Kidney tubule cell (primary cell): ENCODE data around the gene GET3.
A peak's percentile ranks its signal among the peaks of the same experiment; 100 is the strongest.
"Not testable (repeated sequence)": the region's sequence is repeated elsewhere in the genome, so short reads cannot be mapped to it uniquely, and the experiment has no call there.

Experiments
- DNase-seq: peaks from one replicate; pipeline ENCODE4 v3.0.0-alpha.2; 2018; ENCODE audit warnings: low spot score

GET3 gene

DNA sequence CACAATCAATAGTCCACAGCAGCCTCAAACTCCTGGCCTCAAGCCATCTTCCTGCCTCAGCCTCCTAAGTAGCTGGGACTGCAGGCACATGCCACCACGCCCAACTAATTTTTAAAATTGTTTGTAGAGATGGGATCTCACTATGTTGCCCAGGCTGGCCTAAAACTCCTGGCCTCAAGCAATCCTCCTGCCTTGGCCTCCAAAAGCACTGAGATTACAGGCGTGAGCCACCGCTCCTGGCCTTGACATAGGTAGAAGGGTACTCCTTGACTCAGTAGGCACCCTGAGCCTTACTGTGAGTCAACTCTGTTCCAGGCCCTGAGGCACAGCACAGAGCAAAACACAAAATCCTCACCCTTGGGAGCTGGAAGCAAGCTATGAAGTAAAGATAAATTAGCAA lies 21.4 kb upstream of the GET3 start:
- DNase-seq = no peak

DNA sequence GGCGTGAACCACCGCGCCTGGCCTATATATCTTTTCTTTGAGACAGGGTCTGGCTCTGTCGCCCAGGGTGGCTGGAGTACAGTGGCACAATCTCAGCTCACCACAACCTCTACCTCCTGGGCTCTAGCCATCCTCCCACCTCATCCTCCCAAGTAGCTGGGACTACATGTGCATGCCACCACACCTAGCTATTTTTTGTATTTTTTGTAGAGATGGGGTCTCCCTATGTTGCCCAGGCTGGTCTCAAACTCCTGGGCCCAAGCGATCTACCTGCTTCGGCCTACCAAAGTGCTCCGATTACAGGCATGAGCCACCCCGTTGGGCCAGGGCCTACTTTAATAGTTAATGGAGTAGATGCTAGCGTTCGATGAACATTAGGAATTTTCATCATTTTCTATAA lies 17.0 kb upstream of the GET3 start:
- DNase-seq = no peak

DNA sequence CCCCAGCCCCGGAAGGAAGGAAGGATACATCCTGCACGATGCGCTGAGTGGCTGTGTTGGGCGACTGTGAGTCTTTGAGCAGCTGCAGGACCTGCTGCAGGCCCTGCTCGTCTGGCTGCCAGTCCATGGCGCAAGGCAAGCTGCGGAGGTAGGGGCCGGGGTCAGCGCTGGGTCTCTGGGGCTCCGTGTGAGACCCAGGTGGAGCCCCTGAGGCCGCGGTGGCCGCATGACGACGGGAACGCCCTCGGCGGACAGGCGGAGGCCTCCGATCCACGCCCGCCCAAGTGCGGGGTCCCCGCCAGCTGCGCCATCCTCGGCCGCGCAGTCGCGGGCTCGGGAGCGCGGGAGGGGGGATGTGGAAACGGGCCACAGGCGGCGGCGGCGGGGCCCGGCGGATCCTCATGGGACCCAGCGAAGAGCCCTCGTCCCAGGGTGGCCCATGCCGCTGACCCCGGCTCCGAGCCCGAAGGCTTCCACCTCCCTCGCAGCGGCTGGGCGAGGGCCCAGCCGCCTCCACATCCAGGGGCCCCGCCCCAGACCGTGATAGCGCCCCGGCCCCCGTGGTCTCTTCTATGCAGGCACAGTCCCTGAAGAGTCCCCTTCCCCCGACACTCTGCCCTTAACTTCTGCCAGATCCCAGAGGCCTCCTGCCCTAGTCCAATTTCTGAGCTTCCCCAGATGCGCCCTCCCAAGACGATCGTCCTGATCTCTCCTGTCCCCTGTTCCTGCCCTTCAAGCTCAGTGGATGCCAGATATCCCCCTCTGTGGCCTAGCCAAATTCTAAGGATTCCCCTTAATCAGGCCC lies 16.2 kb upstream of the GET3 start:
- DNase-seq = peak; percentile 7

DNA sequence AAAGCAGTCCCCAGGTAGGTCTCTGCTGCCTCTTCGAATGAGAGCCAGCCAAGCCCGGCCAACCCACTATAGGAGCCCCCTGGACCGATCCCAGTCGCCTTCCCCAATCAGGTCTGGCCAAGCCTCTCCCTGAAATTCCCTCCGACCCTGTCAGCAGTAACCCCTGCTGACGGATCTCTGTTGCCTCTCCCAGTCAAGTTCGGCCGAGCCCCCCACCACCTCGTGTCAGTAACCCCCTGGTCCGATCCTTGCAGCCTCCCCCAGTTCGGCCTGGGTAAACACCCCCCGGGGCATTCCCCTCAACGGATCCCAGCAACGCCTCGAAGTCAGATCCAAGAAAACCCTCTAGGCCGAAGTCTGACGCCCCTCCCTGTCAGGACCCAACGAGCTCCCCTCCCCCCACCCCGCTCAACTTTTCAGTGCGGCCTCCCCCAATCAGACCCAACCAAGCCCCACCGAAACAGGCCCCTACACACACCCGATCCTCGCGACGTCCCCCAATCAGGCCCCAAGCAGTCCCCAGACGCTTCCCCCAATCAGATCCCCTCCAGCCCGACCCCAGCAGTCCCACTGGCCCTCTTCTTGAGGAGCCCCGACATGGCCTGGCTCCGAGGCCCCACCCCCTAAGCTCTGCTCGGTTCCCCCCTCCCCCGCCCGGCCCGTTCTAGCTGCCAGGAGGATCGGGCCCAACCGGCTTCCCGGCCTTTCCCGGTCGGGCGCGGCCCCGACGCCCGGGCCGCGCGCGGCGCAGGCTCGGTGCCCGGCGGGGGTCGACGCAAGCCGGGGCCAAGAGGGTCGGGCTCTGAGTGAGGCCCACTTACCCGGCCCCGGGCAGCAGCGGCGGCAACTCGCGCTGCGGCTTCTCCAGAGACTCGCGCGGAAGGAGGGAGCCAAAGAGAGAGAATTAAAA lies 15.4 kb upstream of the GET3 start:
- peak; percentile 61 for DNase-seq

DNA sequence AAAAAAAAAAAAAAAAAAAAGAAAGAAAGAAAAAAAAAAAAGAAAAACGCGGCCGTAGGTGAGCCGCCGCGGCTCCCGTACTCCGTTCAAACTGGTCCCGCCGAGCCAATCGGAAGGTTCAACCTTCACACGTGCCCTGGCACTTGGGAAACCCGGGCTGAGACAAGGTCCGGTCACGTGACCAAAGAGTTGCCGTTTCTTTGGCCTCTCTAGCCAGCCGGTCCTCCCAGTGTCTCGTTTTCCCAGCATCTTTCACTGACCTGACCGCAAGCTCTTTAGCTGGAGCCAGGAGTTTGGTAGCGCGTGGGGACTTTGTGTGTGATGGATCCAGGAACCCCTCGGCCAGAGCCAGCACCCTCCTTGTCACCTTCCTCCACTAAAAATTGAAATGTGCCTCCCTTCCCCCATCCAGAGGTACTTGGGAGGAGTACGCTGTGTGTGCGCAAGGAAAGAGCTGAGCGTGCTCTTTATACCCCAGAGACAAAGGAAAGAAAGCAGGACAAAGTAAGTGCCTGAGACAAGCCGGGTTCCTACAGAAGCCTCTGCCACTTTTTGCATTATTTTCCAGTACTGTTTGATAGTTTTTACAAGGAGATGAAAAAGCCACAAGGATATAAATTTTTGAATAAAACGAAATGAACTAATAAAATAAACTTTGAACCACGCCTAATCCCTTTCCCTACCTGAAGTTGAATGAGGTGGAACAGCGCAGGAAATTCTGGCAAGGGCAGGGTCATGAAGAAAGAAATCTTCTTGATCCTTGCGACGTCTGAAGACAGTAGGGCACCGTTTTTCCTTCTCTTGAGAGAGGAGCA lies 14.5 kb upstream of the GET3 start:
- peak; percentile 98 for DNase-seq

DNA sequence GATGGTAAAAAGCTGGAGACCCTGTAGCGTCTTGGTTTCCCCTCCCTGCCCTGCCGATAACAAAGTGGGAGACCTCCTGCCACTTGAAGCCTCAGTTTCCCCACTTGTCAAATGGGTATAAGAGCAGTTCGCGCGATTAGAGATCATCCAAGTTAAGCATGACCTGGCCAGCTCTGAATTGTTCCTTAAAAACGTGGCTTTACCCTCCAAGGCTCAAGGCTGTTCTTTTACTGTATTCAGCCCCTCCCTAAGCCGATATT lies 14.0 kb upstream of the GET3 start:
- no peak for DNase-seq

DNA sequence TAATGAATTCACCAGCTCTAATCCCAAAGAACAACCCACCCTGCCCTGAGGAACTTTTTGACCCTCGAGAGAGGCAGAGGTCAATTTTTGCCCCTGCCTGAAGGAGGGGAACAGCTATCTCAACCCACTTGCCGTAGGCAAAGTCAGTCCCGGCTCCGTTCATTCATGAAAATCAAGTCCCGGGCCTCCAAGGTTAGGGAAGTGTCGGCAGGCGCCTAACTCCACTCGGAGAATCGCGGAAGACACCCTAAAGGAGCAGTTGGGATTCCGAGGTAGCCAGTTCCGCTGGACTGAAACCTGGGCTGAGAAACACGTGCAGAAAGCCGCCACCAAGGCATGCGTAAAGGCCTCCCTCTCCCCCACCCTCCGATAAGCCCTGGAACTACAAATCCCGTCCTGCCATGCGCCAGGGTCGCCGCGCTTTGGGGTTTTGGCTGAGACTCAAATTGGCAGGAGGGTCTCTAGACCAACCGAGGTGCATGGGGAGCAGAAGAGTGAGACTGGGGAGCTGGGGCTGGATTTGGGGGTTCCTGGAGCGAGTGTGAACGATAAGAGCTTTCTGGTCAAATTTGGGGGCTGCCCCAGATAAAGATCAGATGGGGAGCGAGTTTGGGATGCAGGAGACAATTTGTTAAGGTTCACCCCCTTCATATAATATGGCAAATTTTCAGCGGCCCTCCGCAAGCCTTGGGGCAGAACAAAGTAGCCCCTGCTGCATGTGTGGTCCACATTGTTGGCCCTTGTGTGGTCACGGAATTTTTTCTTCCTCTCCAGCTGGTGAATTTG lies 13.5 kb upstream of the GET3 start, which contains the start of gene TNPO2:
Gene TNPO2 (minus strand): TSS at position 292 of the 786 bp plus-strand sequence. CDS start 2,955 bp downstream, outside the sequence.
- DNase-seq = peak; percentile 68

DNA sequence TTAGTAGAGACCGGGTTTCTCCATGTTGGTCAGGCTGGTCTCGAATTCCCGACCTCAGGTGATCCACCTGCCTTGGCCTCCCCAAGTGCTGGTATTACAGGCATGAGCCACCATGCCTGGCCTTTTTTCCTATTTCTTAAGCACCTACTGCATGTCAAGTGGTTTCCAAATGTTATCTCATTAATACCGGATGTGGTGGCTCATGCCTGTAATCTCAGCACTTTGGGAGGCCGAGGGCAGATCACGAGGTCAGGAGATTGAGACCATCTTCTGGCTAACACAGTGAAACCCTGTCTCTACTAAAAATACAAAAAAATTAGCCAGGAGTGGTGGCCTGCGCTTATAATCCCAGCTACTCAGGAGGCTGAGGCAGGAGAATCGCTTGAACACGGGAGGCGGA lies 11.7 kb upstream of the GET3 start:
- DNase-seq = not testable (repeated sequence)

DNA sequence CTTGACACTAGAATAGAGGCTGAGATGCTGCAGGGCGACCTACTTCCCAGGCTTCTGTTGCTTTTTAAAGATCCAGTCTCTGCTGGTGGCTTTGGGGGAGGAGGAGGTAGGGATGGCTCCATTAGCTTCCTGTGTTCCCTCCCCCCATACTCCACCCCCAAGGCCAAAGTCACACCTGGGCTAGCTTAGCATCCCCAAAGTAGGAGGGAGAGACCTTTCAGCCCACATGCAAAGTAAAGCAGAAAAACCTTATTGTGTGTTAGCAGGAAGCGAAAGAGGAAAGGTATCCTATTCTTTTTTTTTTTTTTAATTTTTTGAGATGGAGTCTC lies 10.3 kb upstream of the GET3 start:
- DNase-seq = no peak

DNA sequence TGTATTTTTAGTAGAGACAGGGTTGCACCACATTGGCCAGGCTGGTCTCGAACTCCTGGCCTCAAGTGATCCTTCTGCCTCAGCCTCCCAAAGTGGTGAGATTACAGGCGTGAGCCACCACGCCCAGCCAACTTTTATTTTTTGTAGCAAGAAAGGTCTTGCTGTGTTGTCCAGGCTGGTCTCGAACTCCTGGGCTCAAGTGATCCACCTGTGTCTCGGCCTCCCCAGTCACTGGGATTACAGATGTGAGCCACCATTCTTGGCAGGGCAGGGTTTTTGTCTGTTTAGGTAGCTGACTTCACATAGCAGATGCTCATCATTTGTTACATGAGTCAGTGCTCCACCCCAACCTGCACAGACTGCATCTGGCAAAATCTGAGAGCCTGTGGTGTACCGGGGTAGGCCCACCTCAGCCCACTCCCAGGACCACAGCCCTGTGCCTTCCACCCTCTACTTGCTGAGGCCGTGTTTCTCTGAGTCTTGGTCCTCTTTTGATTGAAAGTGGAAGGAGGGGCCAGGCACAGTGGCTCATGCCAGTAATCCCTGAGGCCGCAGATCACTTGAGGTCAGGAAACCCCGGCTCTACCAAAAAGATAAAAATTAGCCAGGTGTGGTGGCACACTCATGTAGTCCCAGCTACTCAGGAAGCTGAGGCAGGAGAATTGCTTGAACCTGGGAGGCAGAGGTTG lies 9.4 kb upstream of the GET3 start:
- DNase-seq = peak; percentile 58

DNA sequence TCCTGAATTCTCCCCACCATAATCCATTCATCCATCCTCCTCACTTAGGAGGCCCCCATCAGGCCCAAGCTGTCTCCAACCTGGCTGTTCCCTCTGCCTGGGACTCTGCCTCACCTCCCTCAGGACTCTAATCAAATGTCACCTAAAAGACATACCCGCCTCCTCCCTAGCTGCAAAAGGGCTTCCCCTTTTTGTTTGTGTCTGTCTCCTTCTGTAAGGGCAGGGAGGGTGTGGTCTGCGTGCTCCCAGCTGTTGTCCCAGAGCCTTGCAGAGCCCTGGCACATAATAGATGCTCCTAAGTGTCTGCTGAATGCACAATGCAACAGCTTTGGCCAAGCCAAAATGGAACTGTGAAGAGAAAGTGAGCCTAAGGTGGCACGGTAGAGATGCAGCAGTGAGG lies 7.2 kb upstream of the GET3 start:
- no peak for DNase-seq

DNA sequence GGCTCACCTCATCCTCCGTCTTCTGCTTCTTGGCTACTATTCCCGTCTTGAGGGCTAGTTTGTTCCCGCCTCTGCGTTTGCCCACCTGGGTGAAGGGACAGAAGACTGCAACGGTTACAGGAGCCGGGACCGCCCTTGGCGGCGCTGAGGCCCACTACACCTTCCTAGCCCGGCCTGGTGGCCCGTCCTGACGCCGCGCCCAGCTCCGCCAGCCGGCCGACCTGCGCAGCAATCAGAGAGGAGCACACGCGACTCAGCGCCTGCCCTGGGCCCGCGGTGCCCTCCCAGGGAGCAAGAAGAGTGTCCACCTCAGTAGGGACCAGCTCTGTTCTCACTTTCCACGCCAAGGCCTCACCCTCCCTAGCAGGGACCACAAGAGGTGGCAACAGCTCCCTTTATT lies 6.0 kb upstream of the GET3 start:
- no peak for DNase-seq

DNA sequence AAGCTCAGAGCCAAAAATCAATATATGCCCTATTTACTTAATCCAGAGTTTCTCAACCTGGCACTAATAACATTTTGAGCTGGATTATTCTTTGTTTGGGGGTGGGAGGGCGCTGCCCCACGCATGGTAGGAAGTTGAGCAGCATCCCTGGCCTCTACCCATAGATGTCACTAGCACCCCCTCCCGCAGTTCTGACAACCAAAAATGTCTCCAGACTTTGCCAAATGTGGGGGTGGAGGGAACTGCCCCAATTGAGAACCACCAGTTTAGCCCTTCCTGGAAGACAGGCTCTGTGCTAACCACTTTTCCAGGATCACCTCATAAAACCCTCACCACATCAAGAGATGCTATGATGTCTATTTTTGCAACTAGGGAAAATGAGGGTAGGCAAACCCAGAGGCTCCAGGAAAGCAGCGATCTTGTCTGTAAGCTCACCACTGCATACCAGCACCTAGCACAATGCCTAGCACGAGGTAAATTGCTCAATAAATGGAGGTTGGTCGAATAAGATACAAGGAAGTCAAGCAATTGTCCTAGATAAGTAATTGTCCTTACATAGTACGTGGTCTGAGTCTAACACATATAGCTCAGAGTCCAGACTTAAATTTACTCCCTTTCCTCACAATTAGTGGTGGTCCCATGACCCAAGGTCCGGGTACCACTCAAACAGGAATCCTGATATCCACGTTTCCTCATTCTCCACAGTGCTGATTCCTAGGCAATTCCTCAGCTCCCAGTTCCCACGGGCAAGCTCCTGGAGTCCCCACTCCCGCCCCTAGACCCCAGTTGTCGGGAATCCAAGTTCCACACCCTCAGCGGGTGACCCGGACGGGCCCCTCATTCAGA lies 3.7 kb upstream of the GET3 start:
- peak; percentile 46 for DNase-seq

DNA sequence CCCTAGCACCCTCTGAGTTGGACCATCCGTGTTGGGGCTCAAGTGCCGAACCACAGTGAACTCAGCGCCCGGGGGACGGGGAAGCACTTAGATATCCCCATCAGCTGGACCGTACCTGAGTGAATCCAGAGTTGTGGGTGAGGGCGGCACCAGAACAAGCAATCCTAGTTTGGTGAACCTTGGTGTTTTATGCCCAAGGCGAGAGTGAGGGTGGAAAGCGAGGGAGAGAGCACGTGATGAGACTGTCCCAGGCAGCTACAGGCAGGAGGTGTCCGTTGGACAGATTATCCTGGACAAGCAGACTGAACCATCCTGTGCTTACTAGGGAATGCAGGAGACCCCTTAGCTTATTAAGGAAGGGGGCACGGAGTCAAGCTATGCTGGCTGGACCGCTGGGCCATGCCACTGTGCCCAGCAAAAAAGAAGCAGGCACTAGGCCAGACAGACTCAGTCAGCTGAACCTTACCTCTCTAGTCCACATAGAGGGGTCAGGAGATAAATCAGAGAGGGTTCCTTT lies 596 bp downstream of the GET3 start:
- no peak for DNase-seq

DNA sequence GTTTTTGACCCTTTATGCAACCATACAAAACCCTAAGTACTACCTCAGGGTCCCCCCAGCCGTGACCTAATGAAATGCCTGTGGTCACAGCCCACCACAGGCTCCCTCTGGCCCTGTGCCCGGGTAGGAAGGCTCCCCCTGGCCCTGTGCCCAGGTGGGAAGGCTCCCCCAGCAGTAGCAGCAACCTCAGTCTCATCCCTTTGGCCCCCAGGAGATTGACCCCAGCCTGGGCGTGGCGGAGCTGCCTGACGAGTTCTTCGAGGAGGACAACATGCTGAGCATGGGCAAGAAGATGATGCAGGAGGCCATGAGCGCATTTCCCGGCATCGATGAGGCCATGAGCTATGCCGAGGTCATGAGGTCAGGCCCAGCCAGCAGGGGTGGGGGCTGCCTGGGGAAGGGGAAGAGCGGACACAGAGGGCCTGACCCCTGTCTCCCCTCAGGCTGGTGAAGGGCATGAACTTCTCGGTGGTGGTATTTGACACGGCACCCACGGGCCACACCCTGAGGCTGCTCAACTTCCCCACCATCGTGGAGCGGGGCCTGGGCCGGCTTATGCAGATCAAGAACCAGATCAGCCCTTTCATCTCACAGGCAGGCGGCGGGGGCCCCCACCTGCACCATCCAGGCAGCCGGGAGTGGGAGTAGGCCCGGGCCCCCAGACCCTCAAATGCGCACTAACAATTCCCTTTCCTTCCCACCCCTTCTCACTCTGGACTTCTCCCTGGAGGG lies 8.0 kb downstream of the GET3 start:
- peak; percentile 13 for DNase-seq

DNA sequence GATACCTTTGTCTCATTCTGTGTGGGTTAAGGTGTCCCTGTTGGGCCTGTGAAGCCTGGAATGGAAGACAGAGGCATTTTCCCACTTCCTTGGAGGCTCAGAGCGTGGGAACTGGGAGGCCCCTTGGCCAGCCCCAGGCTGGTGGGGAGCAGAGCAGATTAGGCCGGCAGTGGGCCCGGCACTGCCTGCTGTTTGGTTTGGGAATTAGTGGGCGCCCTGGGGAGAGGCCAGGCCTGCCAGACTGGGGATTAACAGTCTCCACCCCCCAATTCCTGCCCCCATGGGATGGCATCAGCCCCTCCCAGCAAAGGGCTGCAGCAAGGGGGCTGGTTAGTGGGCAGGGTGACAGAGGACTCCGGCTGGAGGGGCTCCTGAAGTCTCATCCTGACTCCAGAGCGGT lies 11.2 kb downstream of the GET3 start:
- no peak for DNase-seq

DNA sequence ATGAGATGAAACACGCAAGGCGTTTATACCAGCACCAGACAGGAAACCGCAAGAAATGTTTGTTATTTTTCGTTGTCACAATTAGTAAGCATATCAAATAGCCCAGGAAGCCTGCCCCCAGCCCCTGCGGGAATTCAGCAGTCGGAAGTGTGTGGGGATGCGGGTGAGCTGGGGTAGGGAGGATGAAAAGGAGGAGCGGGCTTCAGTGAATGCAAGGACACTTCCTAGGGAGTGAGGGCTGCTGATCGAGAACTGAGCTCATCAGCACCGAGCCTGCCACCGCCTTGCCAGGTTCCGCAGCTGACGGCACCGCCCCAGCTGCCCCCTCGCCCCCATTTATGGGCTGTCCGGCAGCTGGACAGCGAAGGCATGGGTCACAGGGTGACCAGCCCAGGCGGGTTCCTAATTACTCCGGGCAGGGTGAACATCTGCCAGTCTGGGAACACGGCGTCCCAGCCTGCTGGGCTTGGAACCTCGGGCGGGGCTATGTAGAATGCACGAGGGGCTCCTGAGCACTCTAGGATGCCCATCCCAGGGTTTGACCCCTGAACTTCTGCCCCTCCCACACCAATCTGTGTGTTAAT lies 12.7 kb downstream of the GET3 start:
- DNase-seq = peak; percentile 25

DNA sequence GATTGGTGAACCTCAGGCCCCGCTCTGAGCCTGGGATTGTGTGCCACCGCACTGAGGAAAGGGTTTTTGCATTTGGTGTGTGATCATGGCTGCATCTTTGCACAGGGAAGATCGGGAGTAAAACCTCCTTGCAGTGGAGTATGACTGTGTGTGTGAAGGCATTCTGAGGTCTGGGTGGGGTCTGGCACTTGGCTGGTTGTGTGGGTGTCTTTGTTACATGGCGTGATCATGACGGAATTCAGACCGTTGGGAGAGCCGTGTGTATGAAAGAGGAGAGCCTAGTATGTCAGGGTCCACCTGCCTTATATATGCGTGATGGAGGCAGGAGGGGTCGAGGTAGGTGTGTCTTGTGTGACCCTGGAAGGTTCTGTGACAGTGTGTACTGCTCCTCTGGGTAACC lies 13.6 kb downstream of the GET3 start:
- no peak for DNase-seq

DNA sequence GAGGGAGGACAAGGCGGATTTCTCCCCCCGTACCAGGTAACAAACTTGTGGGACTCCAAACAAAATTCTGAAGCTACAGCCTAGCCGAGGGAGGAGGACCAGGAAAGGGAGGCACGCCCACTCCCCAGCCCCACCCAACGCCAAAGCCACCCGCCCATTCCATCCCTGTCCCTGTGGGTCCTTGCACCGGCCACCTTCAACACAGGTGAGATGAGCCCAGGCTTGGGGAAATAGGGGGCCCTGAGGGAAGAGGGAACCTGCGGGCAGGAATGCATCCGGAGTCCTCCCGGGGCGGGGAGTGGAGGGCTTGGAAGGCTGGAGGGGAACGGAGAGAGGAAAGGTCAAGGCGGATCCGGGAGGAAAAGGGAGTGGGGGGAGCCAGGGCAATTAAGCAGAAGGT lies 14.3 kb downstream of the GET3 start, which contains the start of gene BEST2:
Gene BEST2 (plus strand): TSS at position 157 of the 400 bp plus-strand sequence. CDS start 802 bp downstream, outside the sequence.
- DNase-seq = no peak
